OCI-LY1 (cell line): ENCODE data around the gene ZNF800.

ENCODE experiments used
- CTCF ChIP-seq: fragments of 200-600 bp; sonication (generic), shearing (Covaris generic); IDR thresholded peaks from 2 replicates; pipeline ENCODE4 v1.5.1; 2017; ENCODE audit warnings: mild to moderate bottlenecking, antibody characterized with exemption, low read length, moderate library complexity, mixed read lengths
- EZH2 ChIP-seq: fragments of 200-600 bp; sonication (generic), shearing (Covaris generic); IDR thresholded peaks from 2 replicates; pipeline ENCODE4 v1.8.0; 2017; ENCODE audit warnings: borderline replicate concordance, mixed run types, mild to moderate bottlenecking, antibody characterized with exemption, low read length, moderate library complexity, mixed read lengths

DNA sequence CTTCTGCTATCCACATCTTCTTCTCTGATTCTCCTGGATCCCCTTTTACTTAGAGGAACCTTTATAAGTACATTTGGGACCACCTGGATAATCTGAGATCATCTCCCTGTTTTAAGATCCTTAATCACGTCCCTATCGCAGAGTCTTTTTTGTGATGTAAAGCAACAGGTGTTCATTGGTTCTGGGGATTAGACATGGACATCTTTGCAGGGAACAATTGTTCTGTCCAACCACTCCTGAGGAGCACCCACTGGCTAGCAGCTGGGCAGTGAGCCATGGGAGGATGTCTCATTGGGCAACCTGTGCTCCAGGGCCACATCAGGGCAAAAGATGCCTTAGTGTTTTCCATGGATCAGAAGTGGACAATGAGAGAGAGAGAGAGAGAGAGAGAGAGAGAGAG, 56.0 kb downstream of the ZNF800 start:
- TF ChIP-seq CTCF: no peak
- TF ChIP-seq EZH2: no peak
